C4-2B (cell line): Measurements from ENCODE around the gene ZNF557.

ENCODE experiments used
- CTCF ChIP-seq: fragments of 450-650 bp; conservative IDR thresholded peaks from 2 replicates; pipeline ENCODE4 v1.5.1; 2017; ENCODE audit warnings: mild to moderate bottlenecking
- ZFX ChIP-seq: fragments of 450-650 bp; IDR thresholded peaks from 2 replicates; pipeline ENCODE4 v1.6.1; 2017

DNA sequence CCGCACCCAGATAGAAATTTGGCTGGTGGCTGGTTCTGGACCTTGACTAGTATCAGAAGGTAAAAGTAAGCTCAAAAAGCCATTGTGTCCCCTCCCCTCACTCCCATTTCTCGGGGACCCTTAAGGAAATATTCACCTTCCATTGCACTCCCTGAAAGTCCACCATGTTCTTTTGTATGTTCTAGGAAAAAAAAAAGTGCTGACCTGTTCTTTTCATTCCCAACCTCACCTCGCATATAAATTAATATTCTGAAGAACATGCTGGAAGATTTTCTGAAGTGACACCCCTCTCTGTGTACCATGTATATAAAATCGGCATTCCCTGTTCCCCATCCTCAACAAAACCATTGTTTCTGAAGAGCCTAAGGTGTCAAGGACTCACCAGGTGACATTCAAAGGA is 43.2 kb downstream of the ZNF557 start:
- TF ChIP-seq CTCF (no peak), ZFX (no peak)
